PC-3 (cell line): ENCODE data around the gene RPS6KA3. TPM values are rescaled to one million over a fixed set of nuclear protein-coding genes. Genes with fewer than 3 reads are reported as not detected.

ENCODE experiments used
- ATAC-seq: fragments of 200-7000 bp; cut with Tn5 transposase; 2 replicates; pipeline ENCODE4 v1.9.1; 2020; ENCODE audit warnings: mild to moderate bottlenecking, moderate library complexity
- BruUV-seq: library from RNA; stranded (reverse); fragments of 400-500 nt; replicated peaks from 2 replicates; lab custom pipeline; 2021; lab: Mats Ljungman, UMichigan
- CTCF ChIA-PET: fragments of 300-600 bp; sonication (Branson Sonifier 250); formaldehyde crosslinking; loops from one replicate; lab custom pipeline; 2022; ENCODE audit warnings: antibody characterized with exemption; lab: Charles Lee
- POLR2A ChIA-PET: fragments of 300-600 bp; sonication (Branson Sonifier 250); formaldehyde crosslinking; loops from one replicate; lab custom pipeline; 2022; ENCODE audit warnings: antibody characterized with exemption; ENCODE audit not compliant: unreplicated experiment; lab: Charles Lee
- DNase-seq: peaks from one replicate; pipeline ENCODE4 v3.0.0-alpha.2; 2015
- H2AFZ ChIP-seq: fragments of 300-600 bp; sonication (generic); 2 replicates; pipeline ENCODE4 v1.6.0; 2016; ENCODE audit warnings: antibody characterized with exemption, low read length
- H3F3A ChIP-seq: fragments of 300-600 bp; sonication (generic); one replicate; pipeline ENCODE4 v1.6.0; 2017; ENCODE audit warnings: antibody characterized with exemption, low read length, control low read depth, mild to moderate bottlenecking; ENCODE audit not compliant: unreplicated experiment
- H3K27ac ChIP-seq: fragments of 300-600 bp; sonication (generic); 2 replicates; pipeline ENCODE4 v1.5.1; 2016; ENCODE audit warnings: mild to moderate bottlenecking, low read length
- H3K27me3 ChIP-seq: fragments of 300-600 bp; sonication (generic); 2 replicates; pipeline ENCODE4 v1.6.1; 2016; ENCODE audit warnings: low read length, mixed read lengths
- H3K36me3 ChIP-seq: fragments of 300-600 bp; sonication (generic); 2 replicates; pipeline ENCODE4 v1.6.1; 2016; ENCODE audit warnings: low read depth, mixed run types, low read length, mixed read lengths
- H3K4me1 ChIP-seq: fragments of 300-600 bp; sonication (generic); 2 replicates; pipeline ENCODE4 v1.5.1; 2016; ENCODE audit warnings: low read length; ENCODE audit not compliant: insufficient read depth
- H3K4me2 ChIP-seq: fragments of 300-600 bp; sonication (generic); 2 replicates; pipeline ENCODE4 v1.6.0; 2016; ENCODE audit warnings: low read length
- H3K4me3 ChIP-seq: fragments of 300-600 bp; sonication (generic); 2 replicates; pipeline ENCODE4 v1.5.1; 2016; ENCODE audit warnings: mild to moderate bottlenecking, low read length, mixed read lengths
- H3K79me2 ChIP-seq: fragments of 300-600 bp; sonication (generic); 2 replicates; pipeline ENCODE4 v1.6.1; 2017; ENCODE audit warnings: low read length, mixed read lengths
- H3K9ac ChIP-seq: fragments of 300-600 bp; sonication (generic); 2 replicates; pipeline ENCODE4 v1.6.0; 2016; ENCODE audit warnings: mild to moderate bottlenecking, low read length
- H3K9me2 ChIP-seq: fragments of 300-600 bp; sonication (generic); replicated peaks from 2 replicates; pipeline ENCODE4 v1.6.1; 2016; ENCODE audit warnings: mixed run types, low read length, mixed read lengths
- H3K9me3 ChIP-seq: fragments of 300-600 bp; sonication (generic); 2 replicates; pipeline ENCODE4 v1.6.1; 2016; ENCODE audit warnings: low read length, mixed read lengths
- H4K20me1 ChIP-seq: fragments of 300-600 bp; sonication (generic); 2 replicates; pipeline ENCODE4 v1.6.1; 2016; ENCODE audit warnings: low read length, mixed read lengths
- EZH2 ChIP-seq: fragments of 300-600 bp; sonication (generic); IDR thresholded peaks from one replicate; pipeline ENCODE4 v1.6.1; 2017; ENCODE audit warnings: antibody characterized with exemption, mild to moderate bottlenecking, low read length; ENCODE audit not compliant: unreplicated experiment
- EZH2phosphoT487 ChIP-seq: fragments of 300-600 bp; sonication (generic); IDR thresholded peaks from 2 replicates; pipeline ENCODE4 v1.6.1; 2018; ENCODE audit warnings: mild to moderate bottlenecking, antibody characterized with exemption, low read length, borderline replicate concordance
- intact Hi-C: fragments of 100-400 bp; cut with micrococcal nuclease; formaldehyde crosslinking; loops from 2 replicates; pipeline ENCODE4 v1.9.0; 2023
- total RNA-seq: library from RNA; depleted of rRNA; stranded (reverse); fragments of >200 nt; gene quantifications from 2 replicates; pipeline ENCODE4 v1.2.3, GENCODE V29; 2014
- TF ChIP-seq, protein P1 (sequence below): fragments of 300-600 bp; sonication (generic); conservative IDR thresholded peaks from 2 replicates; pipeline ENCODE4 v1.5.1; 2017; ENCODE audit warnings: antibody characterized with exemption, low read depth, mild to moderate bottlenecking, low read length

RPS6KA3 gene
- total RNA-seq, 1 experiment from 2014 or later = 22.8 TPM

DNA sequence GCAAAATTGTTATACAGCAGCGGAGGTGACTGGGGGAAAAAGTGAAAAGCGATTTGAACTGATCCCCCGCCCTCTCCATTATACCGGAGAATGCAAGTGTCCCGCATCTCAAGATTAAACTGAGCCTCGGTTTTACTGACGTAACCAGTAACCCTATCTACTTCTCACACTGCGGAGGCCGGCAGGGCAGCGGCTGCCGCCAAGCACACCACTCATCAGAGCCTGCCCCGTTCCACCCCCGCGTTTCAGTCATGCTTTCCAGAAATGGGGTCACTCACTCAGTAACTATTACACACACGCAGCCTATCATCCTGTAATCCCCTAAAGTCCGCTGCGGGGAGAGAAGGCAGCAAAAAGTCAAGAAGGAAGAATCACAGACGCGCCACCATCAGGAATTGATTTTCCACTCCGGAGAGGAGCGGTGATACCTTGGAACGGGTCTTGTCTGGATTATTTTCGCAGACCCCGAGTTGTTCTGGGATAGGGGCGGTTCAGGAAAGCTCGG lies 1.4 kb downstream of the RPS6KA3 start:
- TF ChIP-seq EZH2 = no peak
- no peak for TF ChIP-seq EZH2phosphoT487
- Histone ChIP-seq H3K9me2 (no peaks in the 10 kb centered on the region), H3K9ac (peak overlapping the region; percentile 93), H3K4me1 (peaks cover 53% of the 10 kb centered on the region), H3K4me3 (peak overlapping the region; percentile 84), H3K79me2 (peaks cover 61% of the 10 kb centered on the region), H3K9me3 (no peaks in the 10 kb centered on the region), H3F3A (peaks cover 5% of the 10 kb centered on the region), H4K20me1 (peaks cover 36% of the 10 kb centered on the region), H3K4me2 (peak overlapping the region; percentile 77), H3K36me3 (no peaks in the 10 kb centered on the region), H2AFZ (peak overlapping the region; percentile 16; the same call in 1 of the 2 replicates), H3K27me3 (no peaks in the 10 kb centered on the region), H3K27ac (peak overlapping the region; percentile 67)
- ATAC-seq = peak; percentile 23
- TSS peak; percentile 72 for BruUV-seq
- POLR2A ChIA-PET = no interaction called here
- CTCF ChIA-PET = no interaction called here
- intact Hi-C loops = no loop called here
- peak; percentile 63 for DNase-seq

DNA sequence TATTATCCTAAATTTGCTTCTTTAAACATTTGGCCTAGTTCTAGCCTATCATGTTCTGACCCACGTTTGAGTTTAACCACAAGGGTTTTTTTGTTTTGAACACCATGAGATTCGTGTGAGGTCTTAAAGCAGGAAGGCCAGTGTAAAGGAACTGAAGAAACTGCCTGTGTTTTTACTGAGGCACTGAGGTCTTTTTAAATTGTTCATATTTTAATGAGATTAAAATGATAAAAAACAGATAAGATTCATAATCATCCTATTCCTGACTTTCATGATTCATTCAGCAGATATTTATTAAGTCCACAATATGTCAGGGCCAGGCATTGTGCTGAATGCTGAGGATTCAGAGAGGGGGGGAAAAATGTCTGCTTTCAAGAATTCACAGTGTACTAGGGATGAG lies 3.2 kb downstream of the RPS6KA3 start:
- H4K20me1 ChIP-seq = peaks cover 41% of the 10 kb centered on the region
- CTCF ChIA-PET = no interaction called here
- intact Hi-C loops = no loop called here
- no peaks in the 10 kb centered on the region for H3K27me3 ChIP-seq
- POLR2A ChIA-PET = no interaction called here
- peaks cover 5% of the 10 kb centered on the region for H3F3A ChIP-seq
- no peaks in the 10 kb centered on the region for H3K9me3 ChIP-seq
- peak; percentile 21; the same call in 1 of the 2 replicates for ATAC-seq
- no peaks in the 10 kb centered on the region for H3K36me3 ChIP-seq
- H2AFZ ChIP-seq = no peak overlapping the region
- no TSS peak for BruUV-seq
- peak; percentile 70 for DNase-seq
- peaks cover 78% of the 10 kb centered on the region for H3K79me2 ChIP-seq
- peak overlapping the region; percentile 30 for H3K27ac ChIP-seq
- peak overlapping the region; percentile 77 for H3K4me2 ChIP-seq
- H3K4me3 ChIP-seq = peak overlapping the region; percentile 84
- H3K9me2 ChIP-seq = no peaks in the 10 kb centered on the region
- peaks cover 46% of the 10 kb centered on the region for H3K4me1 ChIP-seq
- no peak overlapping the region for H3K9ac ChIP-seq
- TF ChIP-seq EZH2 = no peak
- TF ChIP-seq, protein P1, sequence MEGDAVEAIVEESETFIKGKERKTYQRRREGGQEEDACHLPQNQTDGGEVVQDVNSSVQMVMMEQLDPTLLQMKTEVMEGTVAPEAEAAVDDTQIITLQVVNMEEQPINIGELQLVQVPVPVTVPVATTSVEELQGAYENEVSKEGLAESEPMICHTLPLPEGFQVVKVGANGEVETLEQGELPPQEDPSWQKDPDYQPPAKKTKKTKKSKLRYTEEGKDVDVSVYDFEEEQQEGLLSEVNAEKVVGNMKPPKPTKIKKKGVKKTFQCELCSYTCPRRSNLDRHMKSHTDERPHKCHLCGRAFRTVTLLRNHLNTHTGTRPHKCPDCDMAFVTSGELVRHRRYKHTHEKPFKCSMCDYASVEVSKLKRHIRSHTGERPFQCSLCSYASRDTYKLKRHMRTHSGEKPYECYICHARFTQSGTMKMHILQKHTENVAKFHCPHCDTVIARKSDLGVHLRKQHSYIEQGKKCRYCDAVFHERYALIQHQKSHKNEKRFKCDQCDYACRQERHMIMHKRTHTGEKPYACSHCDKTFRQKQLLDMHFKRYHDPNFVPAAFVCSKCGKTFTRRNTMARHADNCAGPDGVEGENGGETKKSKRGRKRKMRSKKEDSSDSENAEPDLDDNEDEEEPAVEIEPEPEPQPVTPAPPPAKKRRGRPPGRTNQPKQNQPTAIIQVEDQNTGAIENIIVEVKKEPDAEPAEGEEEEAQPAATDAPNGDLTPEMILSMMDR = no peak
- no peak for TF ChIP-seq EZH2phosphoT487

DNA sequence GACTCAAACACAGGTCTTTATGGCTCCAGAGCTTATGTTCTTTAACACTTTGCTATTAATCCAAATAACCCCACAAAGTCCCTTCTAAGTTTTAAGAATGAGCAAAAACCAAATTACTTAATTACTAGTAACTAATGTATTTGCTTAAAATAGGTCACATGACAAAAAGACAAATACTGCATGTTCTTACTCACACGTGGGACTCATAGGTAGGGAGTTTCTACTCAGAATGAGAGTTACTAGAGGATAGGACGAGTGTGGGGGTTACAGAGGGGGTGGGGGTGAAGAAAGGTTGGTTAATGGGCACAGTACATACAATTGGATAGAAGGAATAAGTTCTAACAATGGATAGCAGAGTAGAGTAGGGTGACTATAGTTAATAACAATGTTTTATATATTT lies 5.8 kb downstream of the RPS6KA3 start:
- Histone ChIP-seq H3K9me3 (no peaks in the 10 kb centered on the region), H3K79me2 (peaks cover 91% of the 10 kb centered on the region), H2AFZ (no peak overlapping the region), H3K36me3 (no peaks in the 10 kb centered on the region), H3K9me2 (no peaks in the 10 kb centered on the region), H4K20me1 (peaks cover 41% of the 10 kb centered on the region), H3K4me2 (peak overlapping the region; percentile 53), H3K27ac (no peak overlapping the region), H3K4me3 (no peak overlapping the region), H3K4me1 (peaks cover 42% of the 10 kb centered on the region), H3F3A (peaks cover 5% of the 10 kb centered on the region), H3K27me3 (no peaks in the 10 kb centered on the region), H3K9ac (no peak overlapping the region)
- ChIA-PET POLR2A (no interaction called here), CTCF (no interaction called here)
- intact Hi-C loops = no loop called here
- DNase-seq (no peak), ATAC-seq (no peak)
- TF ChIP-seq EZH2 (no peak), EZH2phosphoT487 (no peak)
- TF ChIP-seq, protein P1 = no peak
- BruUV-seq = no TSS peak
